Uterus (tissue), 2 donors: ENCODE data around the gene CXCL8.

ENCODE experiments used
- CTCF ChIP-seq, 4 experiments: fragments of 200-600 bp in 2 of 4; fragments of 450-650 bp in 2 of 4; sonication (generic) in 2 of 4; IDR thresholded peaks; one replicate each; pipeline ENCODE4 v1.5.1; 2016 to 2019; ENCODE audit warnings: antibody characterized with exemption in 4 of 4, mild to moderate bottlenecking in 2 of 4, moderate library complexity in 1 of 4
- POLR2A ChIP-seq, 2 donors: fragments of 450-650 bp; IDR thresholded peaks; one replicate each; pipeline ENCODE4 v1.6.1; 2016; ENCODE audit warnings: antibody characterized with exemption in 2 of 2, mild to moderate bottlenecking in 1 of 2, moderate library complexity in 1 of 2

- TF ChIP-seq CTCF (IDR thresholded peaks at IDR 0.05) (no peak), POLR2A (IDR thresholded peaks at IDR 0.05) (no peak)
Observed at GRCh38 chr4:73703320-73703719, 37.0 kb upstream of the CXCL8 start.
